Smooth muscle cell (in vitro differentiated cells): ENCODE data around the gene ARL15. TPM values are rescaled to one million over a fixed set of nuclear protein-coding genes. Genes with fewer than 3 reads are reported as not detected.

Source experiments
- DNase-seq: peaks from one replicate; lab custom pipeline; 2025; ENCODE audit not compliant: unreplicated experiment; lab: John Stamatoyannopoulos, UW
- H2AFZ ChIP-seq: fragments of 200-600 bp; sonication (generic); 2 replicates; pipeline ENCODE4 v1.6.0; 2016; ENCODE audit warnings: antibody characterized with exemption, low read depth, mild to moderate bottlenecking
- H3F3A ChIP-seq: fragments of 200-600 bp; sonication (generic); 2 replicates; pipeline ENCODE4 v1.6.0; 2017; ENCODE audit warnings: antibody characterized with exemption, low read depth
- H3K27ac ChIP-seq: fragments of 200-600 bp; sonication (generic); 2 replicates; pipeline ENCODE4 v1.5.1; 2016; ENCODE audit warnings: low read depth, mild to moderate bottlenecking
- H3K27me3 ChIP-seq: fragments of 200-600 bp; sonication (generic); 2 replicates; pipeline ENCODE4 v1.6.1; 2016; ENCODE audit warnings: low read depth, mild to moderate bottlenecking
- H3K36me3 ChIP-seq: fragments of 200-600 bp; sonication (generic); 2 replicates; pipeline ENCODE4 v1.5.1; 2016; ENCODE audit warnings: low read depth
- H3K4me1 ChIP-seq: fragments of 200-600 bp; sonication (generic); 2 replicates; pipeline ENCODE4 v1.5.1; 2016; ENCODE audit warnings: low read depth
- H3K4me2 ChIP-seq: fragments of 200-600 bp; sonication (generic); 2 replicates; pipeline ENCODE4 v1.6.0; 2016; ENCODE audit warnings: mild to moderate bottlenecking
- H3K4me3 ChIP-seq: fragments of 200-600 bp; sonication (generic); 2 replicates; pipeline ENCODE4 v1.5.1; 2016; ENCODE audit warnings: mild to moderate bottlenecking
- H3K79me2 ChIP-seq: fragments of 200-600 bp; sonication (generic); 2 replicates; pipeline ENCODE4 v1.6.0; 2016; ENCODE audit warnings: low read depth, mild to moderate bottlenecking
- H3K9ac ChIP-seq: fragments of 200-600 bp; sonication (generic); 2 replicates; pipeline ENCODE4 v1.6.0; 2016; ENCODE audit warnings: low read depth
- H3K9me3 ChIP-seq: fragments of 200-600 bp; sonication (generic); replicated peaks from 2 replicates; pipeline ENCODE4 v1.5.1; 2016; ENCODE audit warnings: low read depth
- H4K20me1 ChIP-seq: fragments of 200-600 bp; sonication (generic); 2 replicates; pipeline ENCODE4 v1.6.0; 2016; ENCODE audit warnings: low read depth
- CTCF ChIP-seq: fragments of 200-600 bp; sonication (generic); IDR thresholded peaks from 2 replicates; pipeline ENCODE4 v1.5.1; 2017; ENCODE audit warnings: borderline replicate concordance, mild to moderate bottlenecking, antibody characterized with exemption; ENCODE audit not compliant: insufficient read depth, poor library complexity, severe bottlenecking
- WGBS: methylation state at CpG from one replicate; pipeline ENCODE4 v1.1.7; 2016; ENCODE audit warnings: low lambda C conversion rate; 5-methylcytosine and 5-hydroxymethylcytosine counted together
- polyA plus RNA-seq: library from polyadenylated mRNA; unstranded; fragments of >200 nt; fragmentation: Nextera tagmentation; extraction: Ambion mirVana; gene quantifications from 2 replicates; pipeline ENCODE4 v1.2.1, GENCODE V29; 2016
- total RNA-seq: library from RNA; depleted of rRNA; stranded (reverse); fragments of >200 nt; gene quantifications from 2 replicates; pipeline ENCODE4 v1.2.3, GENCODE V29; 2014

The ARL15 gene
- total and polyA plus RNA-seq, 2 experiments from 2014 or later: 9.8 to 51.1 TPM

GRCh38 chr5:54234304-54234933 lies 76.0 kb downstream of the ARL15 start:
- Histone ChIP-seq H3K4me1 (no peaks in the 10 kb centered on the region), H3K27ac (no peak overlapping the region), H3K36me3 (no peaks in the 10 kb centered on the region), H3K79me2 (peaks cover 5% of the 10 kb centered on the region), H3K4me3 (no peak overlapping the region), H3K9ac (no peak overlapping the region), H3K9me3 (no peaks in the 10 kb centered on the region), H3K27me3 (no peaks in the 10 kb centered on the region), H3K4me2 (peak overlapping the region; percentile 53), H4K20me1 (peaks cover 64% of the 10 kb centered on the region), H2AFZ (no peak overlapping the region), H3F3A (no peaks in the 10 kb centered on the region)
- DNase-seq: no peak
- TF ChIP-seq CTCF: peak; percentile 66
- 79% methylated on average over 2 of the region's 2 CpGs for WGBS

- Histone ChIP-seq H3K27me3 (no peaks in the 10 kb centered on the region), H3K4me1 (no peaks in the 10 kb centered on the region), H3K27ac (no peak overlapping the region), H3K36me3 (no peaks in the 10 kb centered on the region), H3F3A (no peaks in the 10 kb centered on the region), H3K79me2 (peaks cover 5% of the 10 kb centered on the region), H2AFZ (no peak overlapping the region), H3K9ac (no peak overlapping the region), H4K20me1 (peaks cover 70% of the 10 kb centered on the region), H3K9me3 (no peaks in the 10 kb centered on the region), H3K4me3 (no peak overlapping the region), H3K4me2 (no peak overlapping the region)
- TF ChIP-seq CTCF: no peak
- DNase-seq: no peak
- WGBS: 85% methylated on average over 3 of the region's 3 CpGs
Observed at GRCh38 chr5:54230936-54231685, 79.3 kb downstream of the ARL15 start.

DNA sequence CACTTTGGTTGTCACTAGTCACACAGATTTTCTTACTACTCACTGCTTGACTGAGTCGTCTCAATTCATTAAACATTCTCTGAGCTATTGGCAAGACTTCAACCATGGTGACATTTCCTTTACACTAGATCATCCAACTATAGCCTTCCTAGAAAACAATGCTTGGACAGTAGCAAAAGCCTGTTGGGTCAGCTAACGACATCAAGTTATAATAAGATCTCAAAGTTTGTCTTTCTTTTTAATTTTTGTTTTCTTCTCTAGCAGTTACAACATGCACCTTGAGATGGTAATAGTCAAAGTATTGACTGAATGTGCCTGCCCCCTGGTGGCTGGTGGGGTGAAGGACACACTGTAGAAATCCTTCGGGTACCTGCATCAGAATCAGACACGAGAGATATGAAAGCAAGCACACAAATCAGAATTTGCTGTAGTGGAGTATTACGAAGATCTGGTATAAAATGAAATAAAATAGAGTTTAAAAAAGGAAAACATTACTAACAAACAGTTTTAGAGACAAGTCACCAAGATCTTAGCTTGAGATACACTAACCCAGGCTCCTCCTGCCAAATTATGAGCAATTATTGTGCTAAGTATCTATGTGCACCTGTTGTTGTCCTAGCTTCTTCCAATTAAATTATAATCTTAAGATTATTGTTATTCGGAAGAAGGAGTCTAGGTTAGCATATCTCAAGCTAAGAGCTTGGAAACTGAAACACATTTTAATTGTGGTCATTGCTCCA lies 81.2 kb downstream of the ARL15 start:
- H3K9me3 ChIP-seq: no peaks in the 10 kb centered on the region
- H3K4me2 ChIP-seq: no peak overlapping the region
- peak; percentile 97 for TF ChIP-seq CTCF
- H3K4me1 ChIP-seq: no peaks in the 10 kb centered on the region
- no peaks in the 10 kb centered on the region for H3K27me3 ChIP-seq
- 26% methylated on average over 6 of the region's 6 CpGs for WGBS
- DNase-seq: peak; percentile 3
- H3K36me3 ChIP-seq: no peaks in the 10 kb centered on the region
- no peak overlapping the region for H3K9ac ChIP-seq
- H3K4me3 ChIP-seq: no peak overlapping the region
- H4K20me1 ChIP-seq: peaks cover 60% of the 10 kb centered on the region
- H3K79me2 ChIP-seq: peaks cover 15% of the 10 kb centered on the region
- no peak overlapping the region for H3K27ac ChIP-seq
- no peaks in the 10 kb centered on the region for H3F3A ChIP-seq
- no peak overlapping the region for H2AFZ ChIP-seq
